H9 (cell line): ENCODE measurements around the gene NRP2. TPM values are rescaled to one million over a fixed set of nuclear protein-coding genes. Genes with fewer than 3 reads are reported as not detected.

Experiments used
- DNase-seq: peaks from one replicate; pipeline ENCODE4 v3.0.0-alpha.2; 2017
- H2AFZ ChIP-seq: one replicate; pipeline ENCODE4 v1.6.1; 2013; ENCODE audit warnings: mild to moderate bottlenecking, low read length, control low read depth, moderate library complexity
- H2AK5ac ChIP-seq: 2 replicates; pipeline ENCODE4 v1.6.1; 2013; ENCODE audit warnings: low read length, control low read depth, mixed read lengths; ENCODE audit not compliant: insufficient read length
- H2BK120ac ChIP-seq: one replicate; pipeline ENCODE4 v1.6.1; 2013; ENCODE audit warnings: low read depth, mild to moderate bottlenecking, low read length, control low read depth, inconsistent platforms; ENCODE audit not compliant: poor library complexity, severe bottlenecking
- H2BK12ac ChIP-seq: 2 replicates; pipeline ENCODE4 v1.6.1; 2013; ENCODE audit warnings: low read length, control low read depth, mixed read lengths, low read depth; ENCODE audit not compliant: insufficient read length
- H2BK15ac ChIP-seq: 2 replicates; pipeline ENCODE4 v1.6.1; 2013; ENCODE audit warnings: low read depth, low read length, control low read depth
- H2BK20ac ChIP-seq: one replicate; pipeline ENCODE4 v1.6.1; 2013; ENCODE audit warnings: low read depth, mild to moderate bottlenecking, low read length, control low read depth, inconsistent platforms; ENCODE audit not compliant: poor library complexity, severe bottlenecking
- H2BK5ac ChIP-seq: 2 replicates; pipeline ENCODE4 v1.6.1; 2013; ENCODE audit warnings: low read length, control low read depth, mixed read lengths; ENCODE audit not compliant: insufficient read length
- H3K14ac ChIP-seq: 2 replicates; pipeline ENCODE4 v1.6.1; 2013; ENCODE audit warnings: low read length, control low read depth; ENCODE audit not compliant: insufficient read depth
- H3K18ac ChIP-seq: 2 replicates; pipeline ENCODE4 v1.6.1; 2013; ENCODE audit warnings: low read depth, mild to moderate bottlenecking, mixed read lengths, low read length, control low read depth; ENCODE audit not compliant: insufficient read length
- H3K23ac ChIP-seq: 2 replicates; pipeline ENCODE4 v1.6.1; 2013; ENCODE audit warnings: low read length, control low read depth, mixed read lengths, low read depth; ENCODE audit not compliant: insufficient read length
- H3K23me2 ChIP-seq: 2 replicates; pipeline ENCODE4 v1.6.1; 2013; ENCODE audit warnings: low read depth, mild to moderate bottlenecking, mixed read lengths, low read length, control low read depth; ENCODE audit not compliant: insufficient read length, poor library complexity, severe bottlenecking
- H3K27ac ChIP-seq: 2 replicates; pipeline ENCODE4 v1.5.1; 2013; ENCODE audit warnings: low read length, control low read depth, mixed read lengths, low read depth; ENCODE audit not compliant: insufficient read length
- H3K27me3 ChIP-seq: 2 replicates; pipeline ENCODE4 v1.6.1; 2013; ENCODE audit warnings: low read length, control low read depth, inconsistent platforms; ENCODE audit not compliant: insufficient read depth
- H3K4ac ChIP-seq: 2 replicates; pipeline ENCODE4 v1.6.1; 2013; ENCODE audit warnings: low read depth, mild to moderate bottlenecking, control low read depth, inconsistent platforms, low read length, moderate library complexity
- H3K4me1 ChIP-seq: 2 replicates; pipeline ENCODE4 v1.6.1; 2013; ENCODE audit warnings: low read length, control low read depth, inconsistent platforms; ENCODE audit not compliant: insufficient read depth
- H3K4me2 ChIP-seq: 2 replicates; pipeline ENCODE4 v1.6.1; 2013; ENCODE audit warnings: low read length, control low read depth, mixed read lengths; ENCODE audit not compliant: insufficient read length, insufficient read depth
- H3K56ac ChIP-seq: 2 replicates; pipeline ENCODE4 v1.6.1; 2013; ENCODE audit warnings: low read depth, mild to moderate bottlenecking, mixed read lengths, low read length, control low read depth; ENCODE audit not compliant: insufficient read length
- H3K79me1 ChIP-seq: 2 replicates; pipeline ENCODE4 v1.6.1; 2013; ENCODE audit warnings: low read depth, mild to moderate bottlenecking, moderate library complexity, low read length, control low read depth, inconsistent platforms; ENCODE audit not compliant: insufficient read depth, poor library complexity, severe bottlenecking
- H3K79me2 ChIP-seq: 2 replicates; pipeline ENCODE4 v1.6.1; 2013; ENCODE audit warnings: low read length, control low read depth, inconsistent platforms; ENCODE audit not compliant: insufficient read depth
- H3K9ac ChIP-seq: 2 replicates; pipeline ENCODE4 v1.6.1; 2013; ENCODE audit warnings: low read length, control low read depth, mixed read lengths; ENCODE audit not compliant: insufficient read length; ENCODE audit errors: extremely low read depth
- H3K9me3 ChIP-seq: one replicate; pipeline ENCODE4 v1.6.1; 2013; ENCODE audit warnings: low read depth, low read length, inconsistent platforms; ENCODE audit not compliant: control insufficient read depth
- H3T11ph ChIP-seq: one replicate; pipeline ENCODE4 v1.6.1; 2013; ENCODE audit warnings: mild to moderate bottlenecking, low read length, control low read depth, inconsistent platforms
- H4K20me1 ChIP-seq: one replicate; pipeline ENCODE4 v1.6.1; 2013; ENCODE audit not compliant: control insufficient read depth, insufficient read length, insufficient read depth
- H4K5ac ChIP-seq: 2 replicates; pipeline ENCODE4 v1.6.1; 2013; ENCODE audit warnings: low read depth, mild to moderate bottlenecking, mixed read lengths, low read length, control low read depth; ENCODE audit not compliant: insufficient read length
- H4K8ac ChIP-seq: replicated peaks from 2 replicates; pipeline ENCODE4 v1.6.1; 2013; ENCODE audit warnings: low read length, control low read depth, mixed read lengths, low read depth; ENCODE audit not compliant: insufficient read length
- H4K91ac ChIP-seq: 2 replicates; pipeline ENCODE4 v1.6.1; 2013; ENCODE audit warnings: low read depth, mild to moderate bottlenecking, moderate library complexity, mixed read lengths, low read length, control low read depth; ENCODE audit not compliant: insufficient read length
- H3K27ac Mint-ChIP-seq, 3 experiments: 2 replicates in 2 of 3; 3 replicates in 1 of 3; pipeline ENCODE4 v1.8.0; 2020 to 2021; ENCODE audit warnings: mixed read lengths in 3 of 3, mild to moderate bottlenecking in 1 of 3, moderate library complexity in 1 of 3
- H3K27me3 Mint-ChIP-seq: 2 replicates; pipeline ENCODE4 v1.8.0; 2021; ENCODE audit warnings: low read depth, mild to moderate bottlenecking, moderate library complexity, mixed read lengths
- H3K36me3 Mint-ChIP-seq, 3 experiments: 2 replicates in 2 of 3; 3 replicates in 1 of 3; pipeline ENCODE4 v1.8.0; 2020 to 2021; ENCODE audit warnings: low read depth in 3 of 3, mixed read lengths in 3 of 3; ENCODE audit not compliant: insufficient read depth in 1 of 3
- H3K4me1 Mint-ChIP-seq, 2 experiments: 2 replicates each; pipeline ENCODE4 v1.8.0; 2020; ENCODE audit warnings: mixed read lengths in 2 of 2
- H3K4me3 Mint-ChIP-seq, 2 experiments: 2 replicates in 1 of 2; 3 replicates in 1 of 2; pipeline ENCODE4 v1.8.0; 2020 to 2021; ENCODE audit warnings: mild to moderate bottlenecking in 2 of 2, mixed read lengths in 2 of 2, moderate library complexity in 1 of 2
- H3K9me3 Mint-ChIP-seq, 2 experiments: 2 replicates in 1 of 2; 3 replicates in 1 of 2; pipeline ENCODE4 v1.8.0; 2020; ENCODE audit warnings: mild to moderate bottlenecking in 2 of 2, mixed read lengths in 2 of 2, moderate library complexity in 1 of 2
- WGBS: extraction: QIAGEN DNeasy Blood & Tissue Kit; methylation state at CpG from one replicate; pipeline ENCODE4 v1.1.7; 2013; ENCODE audit warnings: missing lambda C conversion rate, low lambda C conversion rate, mixed read lengths; ENCODE audit not compliant: insufficient read length; ENCODE audit errors: extremely low coverage; 5-methylcytosine and 5-hydroxymethylcytosine counted together
- total RNA-seq: library from RNA; stranded (reverse); gene quantifications from 2 replicates; pipeline ENCODE4 v1.2.1, GENCODE V29; 2021
- TF ChIP-seq, protein P1 (sequence below): fragments of 200-600 bp; sonication (generic); conservative IDR thresholded peaks from 3 replicates; pipeline ENCODE4 v1.8.0; 2021; ENCODE audit warnings: antibody characterized with exemption, mild to moderate bottlenecking

The NRP2 gene
- total RNA-seq, 1 experiment from 2014 or later: 19.7 TPM

DNA sequence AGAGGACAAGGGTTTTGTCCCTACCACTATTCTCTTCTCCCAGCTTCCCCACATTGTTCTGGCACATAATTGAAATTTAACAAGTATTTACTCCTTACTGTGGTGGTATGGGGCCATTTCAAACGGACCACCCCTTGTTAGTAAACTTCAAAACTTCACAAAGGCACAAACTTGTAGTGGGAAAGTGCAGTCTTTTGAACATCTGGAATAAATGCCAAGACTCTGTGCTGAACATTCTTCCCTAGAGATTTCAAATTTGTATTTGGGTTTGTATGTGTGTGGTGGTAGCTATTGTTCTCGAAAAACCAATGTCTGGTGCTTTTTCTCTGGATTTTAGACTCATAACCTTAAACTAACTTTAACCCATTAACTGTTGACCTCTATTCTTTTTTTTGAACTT, 151.6 kb downstream of the NRP2 start:
- no peak overlapping the region for H3K56ac ChIP-seq
- H2AK5ac ChIP-seq: no peak overlapping the region
- H3K79me1 ChIP-seq: no peaks in the 10 kb centered on the region
- no peak overlapping the region for H4K5ac ChIP-seq
- no peak overlapping the region for H3K4ac ChIP-seq
- DNase-seq: no peak
- no peak overlapping the region for H3K14ac ChIP-seq
- no peak overlapping the region for H2BK12ac ChIP-seq
- H3K4me1 Mint-ChIP-seq: peaks cover 30 to 33% of the 10 kb centered on the region in 2 experiments
- no peak overlapping the region for H2BK120ac ChIP-seq
- no peak overlapping the region for H4K91ac ChIP-seq
- no peaks in the 10 kb centered on the region for H4K20me1 ChIP-seq
- no peaks in the 10 kb centered on the region for H3K23me2 ChIP-seq
- H3K27me3 ChIP-seq: no peaks in the 10 kb centered on the region
- H3K4me3 Mint-ChIP-seq: no peak overlapping the region
- no peak overlapping the region for H2BK5ac ChIP-seq
- no CpG with 5 or more reads among the region's 2 CpGs for WGBS
- H3T11ph ChIP-seq: no peak overlapping the region
- H2BK15ac ChIP-seq: no peak overlapping the region
- H2AFZ ChIP-seq: no peak overlapping the region
- no peaks in the 10 kb centered on the region for H3K9me3 ChIP-seq
- TF ChIP-seq, protein P1, sequence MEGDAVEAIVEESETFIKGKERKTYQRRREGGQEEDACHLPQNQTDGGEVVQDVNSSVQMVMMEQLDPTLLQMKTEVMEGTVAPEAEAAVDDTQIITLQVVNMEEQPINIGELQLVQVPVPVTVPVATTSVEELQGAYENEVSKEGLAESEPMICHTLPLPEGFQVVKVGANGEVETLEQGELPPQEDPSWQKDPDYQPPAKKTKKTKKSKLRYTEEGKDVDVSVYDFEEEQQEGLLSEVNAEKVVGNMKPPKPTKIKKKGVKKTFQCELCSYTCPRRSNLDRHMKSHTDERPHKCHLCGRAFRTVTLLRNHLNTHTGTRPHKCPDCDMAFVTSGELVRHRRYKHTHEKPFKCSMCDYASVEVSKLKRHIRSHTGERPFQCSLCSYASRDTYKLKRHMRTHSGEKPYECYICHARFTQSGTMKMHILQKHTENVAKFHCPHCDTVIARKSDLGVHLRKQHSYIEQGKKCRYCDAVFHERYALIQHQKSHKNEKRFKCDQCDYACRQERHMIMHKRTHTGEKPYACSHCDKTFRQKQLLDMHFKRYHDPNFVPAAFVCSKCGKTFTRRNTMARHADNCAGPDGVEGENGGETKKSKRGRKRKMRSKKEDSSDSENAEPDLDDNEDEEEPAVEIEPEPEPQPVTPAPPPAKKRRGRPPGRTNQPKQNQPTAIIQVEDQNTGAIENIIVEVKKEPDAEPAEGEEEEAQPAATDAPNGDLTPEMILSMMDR: no peak
- no peak overlapping the region for H4K8ac ChIP-seq
- peaks cover 12% of the 10 kb centered on the region in 2 experiments for H3K9me3 Mint-ChIP-seq
- peaks cover 8% of the 10 kb centered on the region; the same call in 1 of the 2 replicates for H3K4me1 ChIP-seq
- no peak overlapping the region for H3K4me2 ChIP-seq
- H3K79me2 ChIP-seq: no peaks in the 10 kb centered on the region
- H3K9ac ChIP-seq: no peak overlapping the region
- no peak overlapping the region for H3K27ac ChIP-seq
- H3K23ac ChIP-seq: no peak overlapping the region
- H3K27me3 Mint-ChIP-seq: no peaks in the 10 kb centered on the region
- H3K18ac ChIP-seq: no peak overlapping the region
- H2BK20ac ChIP-seq: no peak overlapping the region
- H3K27ac Mint-ChIP-seq: no peak overlapping the region; a peak in 1 of 7 replicates
- H3K36me3 Mint-ChIP-seq: peaks cover 5 to 23% (median 7%) of the 10 kb centered on the region in 3 experiments; a peak in 6 of 7 replicates
